Measurements from ENCODE around the gene EMILIN2.
"Not testable (repeated sequence)": the region's sequence is repeated elsewhere in the genome, so short reads cannot be mapped to it uniquely, and the experiment has no call there.

Gene EMILIN2

DNA sequence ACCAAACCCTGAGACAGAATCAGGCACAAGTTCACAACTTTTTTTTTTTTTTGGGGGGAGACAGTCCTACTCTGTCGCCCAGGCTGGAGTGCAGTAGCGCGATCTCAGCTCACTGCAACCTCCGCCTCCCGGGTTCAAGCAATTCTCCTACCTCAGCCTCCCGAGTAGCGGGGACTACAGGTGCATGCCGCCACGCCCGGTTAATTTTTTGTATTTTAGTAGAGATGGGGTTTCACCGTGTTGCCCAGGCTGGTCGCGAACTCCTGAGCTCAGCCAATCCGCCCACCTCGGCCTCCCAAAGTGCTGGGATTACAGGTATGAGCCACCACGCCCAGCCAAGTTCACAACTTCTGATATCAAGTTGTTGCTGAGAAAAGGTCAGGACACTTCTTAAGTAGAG, 68.7 kb downstream of the EMILIN2 start:
- not testable (repeated sequence) for DNase-seq

DNA sequence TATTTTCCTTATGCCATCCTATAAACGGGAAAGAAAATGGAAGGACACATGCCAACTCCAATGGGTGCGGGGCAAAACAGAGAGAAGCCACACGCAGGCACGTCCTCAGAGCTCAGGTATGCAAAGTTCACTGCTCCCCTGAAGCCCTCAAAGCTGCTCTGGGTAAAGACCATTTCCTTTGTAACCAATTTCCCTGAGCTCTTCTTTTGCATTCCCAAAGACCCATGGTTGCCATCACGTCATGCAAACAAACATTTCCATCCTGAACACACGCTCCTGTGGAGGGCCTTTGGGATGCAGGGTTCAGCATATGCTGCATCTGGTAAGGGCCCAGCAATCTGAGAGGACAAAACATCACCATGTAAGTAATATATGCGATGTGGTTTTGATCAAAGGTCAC, 69.4 kb downstream of the EMILIN2 start:
- no peak for DNase-seq

DNA sequence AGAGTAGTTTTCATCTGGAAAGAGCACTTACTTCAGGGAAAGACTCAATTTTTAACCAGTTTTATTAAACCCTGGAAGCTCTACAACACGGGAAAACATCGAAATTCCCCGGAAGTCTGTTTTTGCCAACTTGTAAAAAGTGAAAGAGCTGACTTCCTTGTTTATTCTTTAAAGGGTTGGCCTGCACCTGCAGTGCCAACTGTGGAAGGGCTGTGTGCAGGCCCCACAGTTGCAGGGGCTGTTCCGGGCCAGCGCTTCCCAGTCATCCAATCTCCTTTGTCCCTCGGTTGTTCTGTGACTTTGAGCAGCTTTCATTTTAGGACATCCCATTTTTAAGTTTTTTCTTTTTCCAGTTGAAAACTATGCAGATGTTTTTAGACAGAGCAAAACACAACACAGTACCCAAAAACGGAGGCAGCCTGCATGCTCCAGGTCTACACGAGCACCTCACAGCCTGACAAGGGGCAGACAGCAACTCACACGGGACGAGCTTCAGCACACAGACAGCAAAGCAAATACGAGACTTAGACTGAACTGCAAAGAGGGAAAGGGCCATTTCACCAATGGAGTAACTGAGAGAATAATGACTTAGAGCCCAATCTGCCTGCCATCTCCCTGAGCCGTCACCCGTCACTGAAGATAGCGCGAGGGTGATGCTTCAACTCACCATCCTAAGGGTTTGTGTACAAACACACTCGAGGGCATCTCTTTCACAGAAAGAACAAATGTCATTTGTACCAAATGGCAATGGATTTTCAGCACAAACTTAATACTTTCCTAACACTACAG, 70.6 kb downstream of the EMILIN2 start:
- peak in 5 of 51 donors; percentile 21 to 47 (median 26) for DNase-seq

DNA sequence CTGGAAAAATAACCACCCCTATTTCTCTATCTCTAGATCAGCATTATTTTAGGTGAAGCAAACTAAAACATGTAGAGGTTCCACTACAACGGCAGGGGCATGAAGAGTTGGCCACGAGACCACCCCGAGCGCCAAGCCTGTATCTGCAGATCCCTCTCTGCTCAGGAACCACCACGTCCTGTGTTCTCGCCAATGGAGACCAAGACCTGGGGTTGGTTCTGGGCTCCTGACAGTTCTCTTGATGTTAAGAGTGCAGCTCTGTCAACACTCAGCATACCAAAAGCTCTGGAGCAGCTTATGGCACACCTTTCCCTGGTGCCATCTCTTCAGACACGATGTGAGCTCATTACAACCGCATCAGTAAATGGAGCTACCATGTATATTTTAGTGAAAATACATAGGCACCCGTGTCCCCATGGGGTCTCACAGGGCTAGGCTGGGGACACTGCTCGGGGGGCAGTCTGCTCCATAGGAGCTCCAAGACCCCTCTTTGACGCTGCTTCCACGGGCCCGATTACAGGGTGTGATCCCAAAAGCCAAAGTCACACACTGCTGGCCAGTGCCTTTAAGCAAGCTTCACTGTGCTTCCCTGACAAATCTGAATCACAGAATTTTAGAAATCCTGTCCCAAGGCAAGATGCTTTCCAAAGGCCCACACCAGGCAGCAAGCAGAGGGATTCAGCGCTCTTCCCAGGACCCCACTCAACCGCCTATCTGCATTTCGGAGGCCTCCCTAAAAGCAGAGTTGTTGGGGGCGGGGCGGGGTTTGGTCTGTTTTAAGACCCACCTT, 72.2 kb downstream of the EMILIN2 start:
- no peak for DNase-seq

DNA sequence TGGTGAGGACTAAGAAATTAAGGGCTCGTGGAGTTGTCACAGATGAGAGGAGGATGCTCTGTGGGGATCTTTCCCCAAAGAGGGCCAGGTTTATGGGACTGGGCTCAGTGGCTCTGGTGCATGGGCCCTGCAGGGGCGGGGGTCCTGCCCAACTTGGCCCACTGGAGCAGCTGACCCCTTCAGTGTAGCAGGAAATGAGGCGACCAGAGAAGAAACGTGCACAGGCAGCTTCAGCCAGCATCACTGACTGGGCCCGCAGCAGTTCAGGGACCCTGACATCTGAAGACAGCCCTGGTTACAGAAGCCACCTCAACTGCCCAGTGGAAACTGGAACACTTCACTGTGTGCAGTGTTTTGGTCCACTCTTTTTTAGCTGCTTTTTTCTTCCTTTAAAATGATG, 72.8 kb downstream of the EMILIN2 start:
- DNase-seq = no peak

DNA sequence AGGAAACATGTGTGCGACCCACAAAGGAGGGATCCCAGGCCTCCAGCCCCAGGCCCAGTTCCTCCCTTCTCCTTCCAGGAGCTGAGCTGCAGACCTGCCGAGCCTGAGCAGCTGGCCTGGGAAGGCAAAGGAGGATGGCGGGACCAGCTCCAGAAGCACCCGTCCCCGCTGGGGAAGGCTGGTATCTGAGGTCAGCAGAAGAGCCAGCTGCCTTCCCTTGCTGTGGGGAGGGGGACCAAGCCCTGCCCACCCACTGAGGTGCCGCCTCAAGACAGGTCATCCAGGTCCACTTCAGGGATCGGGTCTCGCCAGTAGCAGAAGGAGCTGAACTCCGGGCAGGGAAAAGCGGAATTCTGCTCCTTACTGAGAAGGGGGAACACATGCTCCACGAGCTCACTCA, 73.2 kb downstream of the EMILIN2 start:
- DNase-seq = no peak

DNA sequence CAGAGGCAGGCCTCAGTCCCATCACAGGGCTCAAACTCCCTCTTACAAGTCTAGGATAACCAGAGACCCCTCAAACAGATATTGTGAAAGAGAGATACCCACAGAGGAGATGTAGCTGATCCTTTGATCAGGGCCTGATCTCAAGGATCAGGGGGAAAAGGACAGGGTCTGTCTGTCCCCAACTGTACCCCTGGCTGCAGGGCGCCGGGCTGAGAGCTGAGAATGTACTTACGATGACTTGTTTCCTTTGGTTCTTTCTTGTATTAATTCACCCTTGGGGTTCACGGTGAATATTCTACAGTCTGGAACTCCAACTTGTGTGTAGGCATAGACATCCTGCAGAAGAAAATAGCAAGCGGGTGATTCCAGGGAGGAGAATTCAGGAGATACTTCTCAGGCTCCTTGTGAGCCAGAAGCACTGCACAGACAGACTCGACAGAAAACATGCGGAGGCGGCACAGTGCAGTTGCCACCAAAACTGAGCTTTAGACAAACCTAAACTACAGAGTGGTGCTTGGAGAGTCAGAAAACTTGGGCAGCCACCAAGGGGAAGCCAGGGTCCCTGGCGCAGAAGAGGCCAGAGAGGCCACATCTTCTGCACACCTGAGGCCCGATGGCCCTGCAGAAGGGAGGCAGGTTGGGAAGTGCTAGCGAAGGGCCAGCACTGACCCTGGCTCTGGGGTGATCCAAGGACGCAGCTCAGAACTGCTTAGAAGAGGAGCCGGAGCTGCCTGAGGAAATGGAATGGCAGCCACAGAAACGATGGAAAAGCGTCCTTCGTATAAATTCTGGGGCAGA, 73.9 kb downstream of the EMILIN2 start:
- DNase-seq = peak in 1 of 51 donors; percentile 31

DNA sequence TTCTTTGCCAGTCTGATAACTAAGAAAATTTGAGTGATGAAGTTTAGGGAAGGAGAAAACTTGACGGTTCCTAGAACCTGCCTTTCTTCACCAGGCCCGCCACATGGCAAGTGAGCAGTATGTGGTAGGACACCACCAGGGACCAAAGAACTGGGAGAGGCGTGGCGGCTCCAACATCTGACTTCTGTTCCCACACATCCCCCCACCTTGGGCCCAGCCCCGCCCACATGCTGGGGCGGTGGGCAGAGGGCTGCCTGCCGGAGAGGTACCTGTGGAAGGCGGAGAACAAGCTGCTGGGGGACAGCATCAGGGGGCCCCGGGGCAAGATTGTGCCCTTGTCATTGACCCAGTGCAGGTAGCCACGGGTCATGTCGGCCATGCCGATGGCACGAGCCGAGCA, 75.0 kb downstream of the EMILIN2 start:
- DNase-seq = no peak

DNA sequence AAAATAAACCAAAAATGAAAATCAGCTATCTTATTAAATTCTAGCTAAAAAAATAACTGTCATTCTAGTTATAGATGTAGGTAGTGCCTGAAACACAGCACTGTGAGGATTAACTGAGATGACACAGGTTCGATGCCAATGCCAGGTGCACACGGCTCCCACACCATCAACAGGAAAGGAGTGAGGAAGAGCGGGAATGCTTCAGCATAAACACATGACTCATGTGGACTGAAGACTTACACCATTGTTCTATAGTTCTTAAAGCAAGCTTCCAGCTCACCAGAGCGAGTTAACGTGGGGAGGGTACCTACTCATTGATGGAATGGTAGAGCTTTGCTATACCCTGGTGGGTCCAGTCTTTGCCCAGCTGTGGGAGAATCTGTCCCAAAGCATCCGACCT, 76.7 kb downstream of the EMILIN2 start:
- no peak for DNase-seq

DNA sequence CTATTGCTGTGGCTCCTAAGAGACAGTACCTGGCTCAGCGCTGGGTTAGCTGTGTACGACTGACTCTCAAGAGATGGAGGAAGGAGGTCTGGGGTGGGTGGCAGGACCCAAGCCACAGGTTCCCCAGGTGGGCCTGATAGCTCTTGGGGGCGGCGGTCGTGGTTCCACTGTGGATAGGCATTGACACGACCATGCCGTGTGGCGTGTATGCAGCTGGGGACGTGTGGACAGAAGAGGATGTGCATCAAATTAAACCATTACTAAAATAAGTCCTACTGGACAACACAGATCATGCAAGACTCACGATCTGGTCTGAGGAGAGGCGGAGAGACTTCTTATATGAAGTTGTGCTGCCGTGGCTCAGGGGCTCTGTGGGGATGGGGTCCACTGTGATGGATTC, 78.1 kb downstream of the EMILIN2 start:
- no peak for DNase-seq

DNA sequence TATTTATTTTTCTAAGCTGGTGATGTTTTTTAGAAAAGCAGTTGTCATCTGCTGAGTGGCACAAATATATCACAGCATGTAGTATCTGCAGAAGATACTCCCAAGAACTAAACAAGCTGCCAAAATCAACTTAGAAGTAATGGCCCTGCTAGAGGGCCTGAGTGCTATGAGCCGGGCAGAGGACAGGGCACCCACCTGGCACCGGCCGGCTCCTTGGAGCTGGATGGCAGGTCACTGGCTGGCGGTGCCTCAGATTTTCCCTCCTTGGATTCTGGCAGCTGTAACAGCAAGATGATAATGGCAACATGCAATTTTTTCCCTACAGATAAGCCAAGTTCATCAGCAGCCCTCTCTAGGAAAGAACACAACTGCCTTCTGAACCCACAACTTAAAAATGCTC, 79.7 kb downstream of the EMILIN2 start:
- no peak for DNase-seq

DNA sequence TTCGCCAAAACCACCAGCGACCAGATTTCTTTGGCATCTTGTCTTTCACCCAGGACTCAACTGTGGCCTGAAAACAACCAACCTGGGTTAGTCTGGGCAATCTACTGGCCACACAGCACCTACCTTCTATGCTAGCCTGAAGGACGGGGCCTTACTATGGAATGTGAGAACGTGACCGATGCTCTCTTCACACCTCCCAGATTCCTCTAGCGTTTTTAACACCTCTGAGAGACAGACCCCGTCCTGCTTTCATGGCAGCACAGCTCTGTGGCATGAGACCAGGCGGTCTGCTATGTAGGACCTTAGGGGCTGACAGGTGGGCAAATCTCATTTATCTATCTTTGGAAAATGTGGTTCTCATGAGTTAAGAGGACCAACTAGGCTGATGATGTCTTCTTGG, 80.9 kb downstream of the EMILIN2 start:
- no peak for DNase-seq

DNA sequence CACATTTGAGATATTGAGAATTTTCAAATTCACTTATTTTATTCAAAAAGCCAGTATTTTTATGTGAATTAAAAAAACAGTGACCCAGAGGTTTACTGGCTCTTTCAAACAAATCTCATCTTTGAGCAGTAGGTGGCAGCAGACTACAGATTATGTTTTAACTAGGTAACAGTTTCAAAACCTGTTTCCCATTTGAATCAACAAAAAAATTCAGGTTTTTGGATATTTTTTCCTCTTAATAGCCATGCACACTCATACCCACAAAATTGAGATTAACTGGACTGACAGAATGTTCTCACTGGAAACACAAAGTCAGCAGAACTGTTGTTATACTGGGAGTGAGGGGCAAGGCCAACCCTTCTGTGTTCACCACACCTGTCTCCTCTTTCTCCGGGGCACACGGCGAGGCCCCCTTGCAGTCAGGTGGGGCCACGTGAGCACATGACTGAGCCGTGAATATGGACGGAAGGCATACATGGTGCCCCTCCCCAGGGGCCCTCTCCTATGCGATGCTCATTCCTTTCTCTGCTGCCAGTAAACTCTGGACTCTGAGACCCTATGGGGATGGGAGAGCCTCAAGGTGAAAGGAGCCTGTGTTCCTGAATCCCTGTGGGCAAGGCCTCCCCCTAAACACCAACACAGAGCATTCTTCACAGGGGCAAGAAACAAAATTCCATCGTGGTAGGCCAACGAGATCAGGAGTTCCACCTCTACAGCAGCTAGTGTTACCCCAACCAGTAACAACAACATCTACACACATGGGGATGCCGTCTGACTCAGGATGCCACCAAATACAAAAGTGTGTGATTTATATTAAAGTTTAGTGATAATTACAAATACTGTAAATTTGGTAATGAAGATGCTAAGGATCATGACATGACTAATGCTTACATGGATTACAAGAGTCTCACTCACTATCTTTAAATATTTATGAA, 85.7 kb downstream of the EMILIN2 start:
- peak in 3 of 51 donors; percentile 10 to 65 (median 48) for DNase-seq

DNA sequence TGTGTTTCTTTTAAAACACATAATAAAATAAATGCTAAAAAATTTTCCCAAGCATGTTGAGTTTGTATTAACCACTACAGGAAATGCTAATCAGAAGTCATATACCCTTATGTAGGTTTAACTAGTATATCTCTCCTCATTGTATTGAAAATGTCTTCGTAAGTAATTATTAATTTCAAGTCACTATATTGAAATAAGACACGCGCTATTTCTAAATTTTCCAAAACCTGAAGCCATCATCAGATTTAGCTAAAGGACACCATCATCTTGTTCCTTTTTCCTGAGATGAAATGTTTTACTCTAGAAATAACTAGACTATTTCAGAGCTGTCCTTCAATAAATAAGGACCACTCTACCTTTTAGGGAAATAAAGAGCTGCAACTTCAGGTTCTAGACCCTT, 87.2 kb downstream of the EMILIN2 start:
- DNase-seq = no peak

DNA sequence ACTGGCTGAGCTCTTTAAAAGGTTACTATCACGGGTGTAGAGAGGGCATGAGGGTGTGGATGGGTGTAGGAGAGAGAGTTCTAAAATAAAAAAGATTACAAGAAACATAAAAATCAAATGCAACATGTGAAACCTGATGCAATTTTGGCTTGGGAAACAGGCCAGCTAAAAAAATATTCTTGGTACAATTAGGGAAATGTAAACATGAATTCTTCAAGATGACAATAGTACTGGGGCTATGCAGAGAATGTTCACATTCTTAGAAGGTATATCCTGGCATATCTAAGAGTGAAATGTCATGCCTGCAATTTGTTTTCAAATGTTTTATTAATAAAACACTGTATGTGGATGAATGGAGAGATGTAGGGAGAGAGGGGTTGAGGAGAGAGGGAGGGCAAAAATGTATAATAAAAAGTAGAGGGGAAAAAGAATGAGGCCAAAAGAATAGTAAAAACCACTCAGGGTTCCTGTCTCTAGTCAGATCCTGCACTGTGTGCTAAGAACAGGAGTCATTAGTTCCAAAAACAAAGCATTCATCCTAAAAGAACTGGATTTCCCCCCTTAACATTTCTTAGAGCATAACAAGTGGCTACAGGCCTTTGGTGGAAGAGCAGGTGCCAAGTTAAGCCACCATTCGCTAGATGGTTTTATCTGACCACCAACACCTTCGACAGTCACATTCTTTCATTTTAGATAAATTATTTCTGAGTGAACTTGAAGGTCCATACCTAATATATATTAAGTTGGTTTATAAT, 88.8 kb downstream of the EMILIN2 start:
- no peak for DNase-seq

DNA sequence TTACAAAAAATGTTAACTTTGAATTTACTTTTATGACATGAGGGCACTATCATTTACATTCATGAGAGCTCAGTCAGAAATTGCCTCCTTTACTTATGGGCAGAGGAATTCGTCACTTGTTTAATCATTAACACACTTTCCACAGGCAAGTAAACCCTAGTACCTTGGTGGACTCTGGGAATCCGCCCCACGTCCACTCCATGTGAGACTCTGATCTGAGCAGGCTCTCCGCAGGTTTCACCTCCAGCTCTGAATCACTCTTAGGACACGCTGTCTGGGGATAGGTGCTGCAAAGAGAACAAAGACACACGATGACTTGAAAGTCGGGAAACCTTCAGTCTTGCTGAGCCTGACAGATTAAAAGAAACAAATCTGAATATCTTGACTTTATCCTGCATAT, 92.5 kb downstream of the EMILIN2 start:
- DNase-seq = no peak

DNA sequence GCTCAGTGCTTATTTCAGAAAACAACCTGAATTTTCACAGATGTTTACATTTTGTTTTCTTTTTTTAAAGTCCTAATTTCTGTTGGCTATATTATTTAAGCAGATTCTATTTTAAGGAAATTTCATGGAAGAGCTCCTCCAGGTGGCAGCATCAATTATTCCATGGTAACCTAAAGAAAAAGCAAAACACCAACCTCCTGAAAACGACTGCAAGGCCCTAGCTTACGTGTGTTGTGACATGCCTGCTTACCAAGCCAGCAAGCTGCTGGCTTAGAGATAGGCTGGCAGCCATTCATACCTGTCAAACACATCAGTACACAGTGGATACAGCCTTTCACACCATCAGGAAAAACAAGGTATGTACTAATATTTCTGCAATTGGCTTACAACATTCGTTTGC, 101.2 kb downstream of the EMILIN2 start:
- no peak for DNase-seq

DNA sequence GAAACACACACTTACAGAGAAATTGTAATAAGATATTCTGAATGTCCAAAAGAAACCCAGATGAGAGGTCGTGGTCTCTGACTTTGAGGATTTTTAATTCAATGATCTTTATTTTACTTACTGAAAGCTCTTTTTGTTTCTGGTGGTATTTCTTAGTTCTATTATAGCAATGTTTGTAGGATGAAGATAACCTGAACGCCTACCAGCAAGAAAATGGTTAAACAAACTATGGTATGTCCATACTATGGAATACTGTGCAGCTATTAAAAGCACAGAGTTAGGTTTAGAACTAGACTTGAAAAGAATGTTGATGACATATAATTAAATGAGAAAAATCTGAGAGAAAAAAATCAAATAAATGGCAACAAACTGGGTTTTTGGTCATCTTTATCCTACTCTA, 105.8 kb downstream of the EMILIN2 start:
- no peak for DNase-seq

DNA sequence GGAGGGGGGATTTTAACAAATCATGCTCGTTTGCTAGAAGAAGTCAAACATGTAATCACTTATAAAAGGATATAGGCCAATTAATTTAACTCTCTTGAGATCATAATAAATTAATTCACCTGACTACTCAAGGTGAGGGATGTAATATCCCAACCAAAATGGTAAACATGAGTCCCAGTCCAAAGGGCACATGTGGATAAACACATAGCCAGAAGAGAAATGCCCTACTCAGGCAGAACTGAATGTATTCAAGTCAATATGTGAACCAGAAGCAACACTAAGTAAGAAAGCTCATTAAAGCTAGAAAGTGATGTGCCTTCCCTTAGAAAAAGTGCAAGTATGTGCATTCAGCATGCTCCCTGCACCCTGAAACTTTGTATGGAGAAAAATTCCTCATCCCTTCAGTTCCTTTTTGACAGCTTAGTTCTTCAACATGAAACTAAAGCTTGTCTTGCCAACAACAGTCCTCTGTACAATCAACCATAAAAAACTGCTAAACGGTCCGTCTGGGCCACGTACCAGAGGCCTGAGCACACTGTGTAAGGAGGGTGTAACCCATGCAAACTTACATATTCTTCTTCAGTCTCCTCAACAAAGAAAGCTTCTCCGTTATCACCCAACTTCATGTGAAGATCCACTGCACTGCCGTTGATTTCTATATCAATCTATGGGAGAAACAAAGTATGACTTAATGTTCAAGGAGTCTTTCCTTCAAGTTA, 107.3 kb downstream of the EMILIN2 start:
- DNase-seq = no peak
